Duodenal mucosa (tissue), 2 donors: ENCODE data around the gene DCUN1D2.
"Not testable (repeated sequence)": the region's sequence is repeated elsewhere in the genome, so short reads cannot be mapped to it uniquely, and the experiment has no call there.

Experiments used
- H3K27ac ChIP-seq: one replicate; pipeline ENCODE4 v1.7.0; 2013; ENCODE audit warnings: low read depth, low read length
- H3K27me3 ChIP-seq, 2 donors: one replicate each; pipeline ENCODE4 v1.7.0; 2013; ENCODE audit warnings: low read length in 2 of 2, control low read depth in 1 of 2; ENCODE audit not compliant: insufficient read depth in 2 of 2, control insufficient read depth in 1 of 2
- H3K36me3 ChIP-seq, 2 donors: one replicate each; pipeline ENCODE4 v1.7.0; 2013; ENCODE audit warnings: low read length in 2 of 2, control low read depth in 1 of 2; ENCODE audit not compliant: insufficient read depth in 2 of 2, control insufficient read depth in 1 of 2
- H3K4me1 ChIP-seq, 2 donors: one replicate each; pipeline ENCODE4 v1.7.0; 2013; ENCODE audit warnings: low read length in 2 of 2, control low read depth in 1 of 2; ENCODE audit not compliant: insufficient read depth in 2 of 2, control insufficient read depth in 1 of 2
- H3K4me3 ChIP-seq, 2 donors: one replicate each; pipeline ENCODE4 v1.7.0; 2013; ENCODE audit warnings: low read length in 2 of 2, low read depth in 1 of 2
- H3K9ac ChIP-seq, 2 donors: one replicate each; pipeline ENCODE4 v1.7.0; 2013; ENCODE audit warnings: low read length in 2 of 2, low read depth in 1 of 2
- H3K9me3 ChIP-seq, 2 donors: one replicate each; pipeline ENCODE4 v1.7.0; 2013; ENCODE audit warnings: low read length in 2 of 2, control low read depth in 1 of 2; ENCODE audit not compliant: control insufficient read depth in 1 of 2

DCUN1D2 gene

DNA sequence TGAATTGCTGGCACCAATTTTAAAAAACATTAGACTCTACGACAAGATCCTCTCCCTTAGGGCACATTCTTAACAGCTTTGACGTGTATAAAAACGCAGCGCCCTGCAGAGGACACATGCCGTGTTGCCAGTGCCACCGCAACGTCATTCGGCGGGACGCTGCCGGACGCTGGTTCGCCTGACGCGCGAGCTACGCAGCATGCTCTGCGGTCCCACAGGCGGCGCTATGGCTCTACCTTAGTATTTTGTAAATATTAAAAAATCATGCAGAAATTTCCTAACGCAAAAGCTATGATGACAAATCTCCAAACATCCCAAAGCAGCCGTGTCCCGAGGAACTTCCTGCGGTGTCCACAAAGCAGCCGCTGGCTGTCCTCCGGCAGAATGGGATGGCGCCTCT lies 33.0 kb downstream of the DCUN1D2 start:
- Histone ChIP-seq H3K27ac (no peak overlapping the region), H3K27me3 (no peaks in the 10 kb centered on the region), H3K9me3 (no peaks in the 10 kb centered on the region), H3K9ac (no peak overlapping the region), H3K4me1 (no peaks in the 10 kb centered on the region), H3K36me3 (peaks cover 28 to 62% of the 10 kb centered on the region in 2 donors), H3K4me3 (no peak overlapping the region)

DNA sequence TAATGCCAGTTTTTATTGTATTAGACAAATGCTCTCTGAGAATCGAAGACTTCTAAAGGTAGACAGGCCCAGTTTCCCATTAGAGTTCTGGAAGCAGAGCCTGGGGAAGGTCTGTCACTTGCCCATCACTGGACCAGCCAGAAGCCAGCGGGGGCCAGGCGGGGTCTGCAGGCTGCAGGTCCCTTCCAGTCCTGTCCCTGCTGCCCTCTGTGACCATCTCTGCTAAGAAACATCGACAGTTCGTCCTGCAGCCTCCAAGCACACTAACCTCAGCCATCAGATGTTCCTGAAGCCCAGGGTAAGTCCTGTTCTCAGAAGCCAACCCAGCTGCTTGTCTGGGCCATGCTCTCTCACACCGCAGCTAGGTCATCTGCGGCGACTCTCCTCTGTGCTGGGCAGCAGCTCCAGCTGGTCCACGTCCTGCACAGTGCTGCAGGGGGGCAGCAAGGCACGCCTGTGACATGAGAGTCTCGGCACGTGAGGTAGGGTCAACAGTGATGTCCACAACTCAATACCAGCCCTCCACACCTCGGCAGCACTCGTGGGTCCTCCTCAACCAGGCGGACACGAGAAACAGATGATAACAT lies 34.3 kb downstream of the DCUN1D2 start:
- H3K27me3 ChIP-seq, result no peaks in the 10 kb centered on the region
- H3K4me1 ChIP-seq, result no peaks in the 10 kb centered on the region
- H3K27ac ChIP-seq, result no peak overlapping the region
- H3K36me3 ChIP-seq, result peaks cover 24 to 58% of the 10 kb centered on the region in 2 donors
- H3K4me3 ChIP-seq, result no peak overlapping the region
- no peak overlapping the region for H3K9ac ChIP-seq
- no peaks in the 10 kb centered on the region for H3K9me3 ChIP-seq

DNA sequence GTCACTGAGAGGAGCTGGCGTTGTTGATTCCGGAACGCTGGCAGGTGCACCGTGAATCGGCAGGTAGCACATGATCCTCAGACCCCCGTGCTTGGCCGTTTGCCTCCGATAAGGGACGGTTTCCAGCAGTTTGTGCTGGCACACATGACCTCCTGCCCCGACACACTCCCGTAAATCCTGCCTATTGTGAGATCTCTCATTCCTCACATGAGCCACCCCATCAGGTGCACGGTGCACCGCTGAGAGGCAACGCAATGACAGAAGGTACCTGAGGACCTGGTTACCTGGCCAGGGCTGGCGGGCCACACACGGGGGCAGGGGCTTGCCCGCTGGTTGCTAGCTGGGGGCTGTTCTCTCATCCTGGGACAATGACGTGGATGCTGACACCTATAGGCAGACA lies 35.1 kb downstream of the DCUN1D2 start:
- no peaks in the 10 kb centered on the region for H3K27me3 ChIP-seq
- H3K4me1 ChIP-seq, result no peaks in the 10 kb centered on the region
- H3K9me3 ChIP-seq, result no peaks in the 10 kb centered on the region
- no peak overlapping the region for H3K9ac ChIP-seq
- no peak overlapping the region for H3K4me3 ChIP-seq
- no peak overlapping the region for H3K27ac ChIP-seq
- peaks cover 24 to 51% of the 10 kb centered on the region in 2 donors for H3K36me3 ChIP-seq

DNA sequence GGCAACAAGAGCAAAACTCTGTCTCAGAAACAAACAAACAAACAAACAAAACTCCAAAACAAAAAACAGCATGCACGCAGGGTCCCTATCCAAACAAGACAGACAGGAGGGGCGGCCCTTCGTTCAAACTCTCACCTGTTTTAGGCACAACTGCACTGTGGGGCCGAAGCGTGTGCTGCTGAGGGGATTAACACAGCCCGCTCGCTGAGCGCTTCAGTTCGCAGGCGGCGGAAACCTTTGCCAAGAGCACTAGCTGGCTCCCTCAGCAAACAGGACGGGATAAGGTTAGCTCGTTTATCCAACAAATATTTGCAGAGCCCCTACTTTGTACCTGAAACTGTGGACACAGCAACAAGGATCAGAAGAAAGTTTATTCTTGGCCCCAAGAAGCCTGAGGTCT lies 35.6 kb downstream of the DCUN1D2 start:
- H3K9me3 ChIP-seq, result no peaks in the 10 kb centered on the region
- no peak overlapping the region for H3K4me3 ChIP-seq
- H3K4me1 ChIP-seq, result peaks cover 0 to 2% of the 10 kb centered on the region in 2 donors
- no peak overlapping the region for H3K27ac ChIP-seq
- no peaks in the 10 kb centered on the region for H3K27me3 ChIP-seq
- H3K36me3 ChIP-seq, result peaks cover 20 to 46% of the 10 kb centered on the region in 2 donors
- H3K9ac ChIP-seq, result no peak overlapping the region

DNA sequence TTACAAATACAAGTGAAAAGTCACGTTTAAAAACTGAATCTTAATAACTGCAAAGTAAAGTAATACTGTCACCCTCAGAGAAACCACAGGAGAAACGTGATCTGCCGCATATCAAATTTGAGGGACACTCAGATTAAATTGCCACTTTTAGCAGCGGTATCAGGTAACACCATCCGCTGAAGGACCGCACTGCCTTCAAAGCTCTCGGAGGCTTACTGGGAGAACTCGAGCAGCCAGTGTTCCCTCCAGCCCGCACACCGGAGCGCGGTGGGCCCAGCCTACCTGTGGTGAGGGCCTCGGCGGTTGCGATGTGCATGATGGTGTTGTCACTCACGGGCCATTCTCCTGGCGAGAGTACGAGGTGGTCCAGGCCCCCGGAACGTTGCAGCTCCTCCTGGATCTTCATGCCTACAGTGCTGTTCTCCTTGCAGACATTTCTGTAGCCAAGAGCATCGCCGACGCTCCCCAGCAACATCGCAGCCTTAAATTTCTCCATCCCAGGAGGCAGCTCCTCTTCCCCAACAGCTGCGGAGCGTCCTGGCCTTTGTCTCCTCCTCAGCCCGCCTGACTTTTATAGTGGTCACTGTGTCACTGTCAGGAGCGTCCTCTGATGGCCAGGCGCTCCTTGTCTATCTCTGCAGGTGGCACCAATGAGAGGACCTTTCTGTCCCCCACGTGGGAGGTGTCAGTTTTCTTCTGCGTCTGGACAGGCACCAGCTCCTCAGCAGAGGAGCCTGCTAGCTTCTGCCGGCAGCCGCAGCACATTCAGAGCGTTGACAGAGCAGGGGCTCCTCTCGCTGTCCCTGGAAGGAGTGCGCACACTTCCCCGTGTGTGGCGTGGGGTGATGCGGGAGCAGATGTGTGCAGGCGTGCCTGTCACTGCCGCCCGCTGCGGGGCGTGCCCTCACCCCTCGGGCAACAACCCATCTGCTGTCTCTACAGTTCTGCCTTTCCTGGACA lies 37.3 kb downstream of the DCUN1D2 start, which contains the start of gene ADPRHL1:
Gene ADPRHL1 (minus strand): TSS at position 547 of the 960 bp plus-strand sequence. CDS start 51 bp downstream, at position 496.
- Histone ChIP-seq H3K27ac (no peak within 1 kb of the TSS), H3K36me3 (peaks cover 7 to 32% of the 10 kb centered on the region in 2 donors), H3K4me1 (peaks cover 5 to 6% of the 10 kb centered on the region in 2 donors), H3K4me3 (no peak within 1 kb of the TSS), H3K9ac (no peak within 1 kb of the TSS), H3K27me3 (no peaks in the 10 kb centered on the region), H3K9me3 (no peaks in the 10 kb centered on the region)

DNA sequence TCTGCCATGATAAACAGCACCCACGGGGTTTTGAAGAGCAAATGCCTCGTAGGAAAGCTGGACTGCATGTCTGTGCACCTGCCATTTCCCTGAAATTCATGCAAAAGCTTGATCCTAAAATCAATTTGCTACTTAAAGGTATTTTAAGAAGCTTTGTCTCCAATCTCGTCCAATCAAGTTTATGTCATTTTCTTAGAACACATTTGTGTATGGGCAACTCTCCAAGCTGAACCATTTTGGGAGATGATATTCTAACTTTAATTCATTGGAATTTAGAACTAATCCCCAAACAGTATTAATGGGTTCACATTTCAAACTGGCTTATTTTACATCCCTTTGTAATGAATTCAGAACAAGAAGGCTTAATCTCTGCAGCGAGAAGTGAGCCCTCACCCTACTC lies 38.0 kb downstream of the DCUN1D2 start:
- Histone ChIP-seq H3K4me3 (no peak overlapping the region), H3K9me3 (no peaks in the 10 kb centered on the region), H3K27me3 (no peaks in the 10 kb centered on the region), H3K9ac (no peak overlapping the region), H3K36me3 (peaks cover 7 to 25% of the 10 kb centered on the region in 2 donors), H3K4me1 (peaks cover 5 to 6% of the 10 kb centered on the region in 2 donors), H3K27ac (no peak overlapping the region)

DNA sequence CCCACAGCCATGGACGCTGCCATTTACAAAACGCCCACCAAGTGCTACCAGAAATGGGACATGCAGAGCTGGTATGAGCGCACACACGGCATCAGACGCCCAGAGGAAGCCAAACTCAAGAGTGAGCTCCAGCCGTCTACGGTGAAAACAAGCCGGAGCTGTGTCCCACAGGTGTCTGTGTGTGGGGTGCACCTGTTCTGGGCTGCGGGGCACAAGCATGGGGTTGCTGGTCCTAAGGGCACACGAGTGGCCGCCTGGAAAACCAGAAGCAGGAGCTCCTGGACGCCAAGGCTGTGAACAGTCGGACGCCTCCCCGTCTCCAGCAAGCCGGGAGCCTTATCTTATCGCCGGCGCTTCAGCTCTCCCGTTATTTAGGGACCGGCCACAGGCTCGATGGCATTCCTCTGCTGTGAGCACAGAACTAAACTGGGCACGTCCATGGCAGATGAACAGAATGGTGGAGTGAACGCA lies 38.5 kb downstream of the DCUN1D2 start:
- Histone ChIP-seq H3K27ac (no peak overlapping the region), H3K4me3 (no peak overlapping the region)

DNA sequence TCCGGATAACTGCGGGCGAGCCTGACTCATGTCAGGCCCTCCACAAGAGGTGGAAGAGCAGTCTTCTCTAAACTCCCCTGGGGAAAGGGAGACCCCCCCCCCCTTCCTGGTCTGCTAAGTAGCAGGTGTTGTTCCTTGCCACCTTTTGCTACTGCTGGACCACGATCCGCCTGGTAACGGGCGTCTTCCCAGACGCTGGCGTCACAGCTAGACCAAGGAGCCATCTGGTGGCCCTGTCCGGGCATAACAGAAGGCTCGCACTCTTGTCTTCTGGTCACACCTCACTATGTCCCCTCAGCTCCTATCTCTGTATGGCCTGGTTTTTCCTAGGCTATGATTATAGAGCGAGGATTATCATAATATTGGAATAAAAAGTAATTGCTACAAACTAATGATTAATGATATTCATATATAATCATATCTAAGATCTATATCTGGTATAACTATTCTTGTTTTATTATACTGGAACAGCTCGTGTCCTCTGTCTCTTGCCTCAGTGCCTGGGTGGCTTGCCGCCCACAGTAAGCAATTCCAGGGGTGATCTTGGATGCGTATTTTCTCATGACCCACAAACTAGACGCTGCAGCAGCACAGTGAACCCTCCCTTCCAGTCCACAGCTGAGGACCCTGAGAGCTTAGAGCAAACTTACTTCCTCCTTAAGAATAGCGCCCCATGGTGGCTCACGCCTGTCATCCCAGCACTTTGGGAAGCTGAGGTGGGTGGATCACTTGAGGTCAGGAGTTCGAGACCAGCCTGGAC lies 39.5 kb downstream of the DCUN1D2 start:
- peaks cover 2 to 18% of the 10 kb centered on the region in 2 donors for H3K36me3 ChIP-seq
- H3K27ac ChIP-seq, H3K9ac ChIP-seq, H3K4me3 ChIP-seq, H3K27me3 ChIP-seq, H3K9me3 ChIP-seq: not testable (repeated sequence)
- peaks cover 5 to 10% of the 10 kb centered on the region in 2 donors for H3K4me1 ChIP-seq

More for the DNA sequence above, 38.5 kb downstream of the DCUN1D2 start:
- Histone ChIP-seq H3K4me1 (peaks cover 5 to 6% of the 10 kb centered on the region in 2 donors), H3K36me3 (peaks cover 7 to 25% of the 10 kb centered on the region in 2 donors), H3K9ac (no peak overlapping the region), H3K27me3 (no peaks in the 10 kb centered on the region), H3K9me3 (no peaks in the 10 kb centered on the region)

DNA sequence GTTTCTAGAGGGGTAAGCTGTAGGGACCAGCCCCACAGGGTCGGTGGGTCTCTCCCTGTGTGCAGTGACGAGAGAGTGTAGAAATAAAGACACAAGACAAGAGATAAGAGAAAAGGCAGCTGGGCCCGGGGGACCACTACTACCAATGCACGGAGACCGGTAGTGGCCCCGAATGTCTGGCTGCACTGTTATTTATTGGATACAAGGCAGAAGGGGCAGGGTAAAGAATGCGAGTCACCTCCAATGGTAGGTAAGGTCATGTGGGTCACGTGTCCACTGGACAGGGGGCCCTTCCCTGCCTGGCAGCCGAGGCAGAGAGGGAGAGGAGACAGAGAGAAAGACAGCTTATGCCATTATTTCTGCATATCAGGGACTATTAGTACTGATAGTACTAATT lies 40.2 kb downstream of the DCUN1D2 start:
- H3K36me3 ChIP-seq, result peaks cover 0 to 12% of the 10 kb centered on the region in 2 donors
- H3K27ac ChIP-seq, H3K4me3 ChIP-seq, H3K9ac ChIP-seq, H3K9me3 ChIP-seq, H3K27me3 ChIP-seq: not testable (repeated sequence)
- peaks cover 5 to 10% of the 10 kb centered on the region in 2 donors for H3K4me1 ChIP-seq
